GM19238 (cell line): ENCODE measurements around the gene SEZ6L.
A peak's percentile ranks its signal among the peaks of the same experiment; 100 is the strongest.

Experiments
- DNase-seq: peaks from one replicate; pipeline ENCODE4 v3.0.0; 2011; ENCODE audit warnings: low spot score; ENCODE audit not compliant: insufficient read length

SEZ6L gene

GRCh38 chr22:26169315-26170111 lies at the start of gene SEZ6L:
Gene SEZ6L, plus strand, starts transcription at chr22:26169462. Its CDS starts 208 bp downstream, at chr22:26169670.
- no peak for DNase-seq

GRCh38 chr22:26122920-26123468 lies 46.3 kb upstream of the SEZ6L start:
- DNase-seq = no peak

DNA sequence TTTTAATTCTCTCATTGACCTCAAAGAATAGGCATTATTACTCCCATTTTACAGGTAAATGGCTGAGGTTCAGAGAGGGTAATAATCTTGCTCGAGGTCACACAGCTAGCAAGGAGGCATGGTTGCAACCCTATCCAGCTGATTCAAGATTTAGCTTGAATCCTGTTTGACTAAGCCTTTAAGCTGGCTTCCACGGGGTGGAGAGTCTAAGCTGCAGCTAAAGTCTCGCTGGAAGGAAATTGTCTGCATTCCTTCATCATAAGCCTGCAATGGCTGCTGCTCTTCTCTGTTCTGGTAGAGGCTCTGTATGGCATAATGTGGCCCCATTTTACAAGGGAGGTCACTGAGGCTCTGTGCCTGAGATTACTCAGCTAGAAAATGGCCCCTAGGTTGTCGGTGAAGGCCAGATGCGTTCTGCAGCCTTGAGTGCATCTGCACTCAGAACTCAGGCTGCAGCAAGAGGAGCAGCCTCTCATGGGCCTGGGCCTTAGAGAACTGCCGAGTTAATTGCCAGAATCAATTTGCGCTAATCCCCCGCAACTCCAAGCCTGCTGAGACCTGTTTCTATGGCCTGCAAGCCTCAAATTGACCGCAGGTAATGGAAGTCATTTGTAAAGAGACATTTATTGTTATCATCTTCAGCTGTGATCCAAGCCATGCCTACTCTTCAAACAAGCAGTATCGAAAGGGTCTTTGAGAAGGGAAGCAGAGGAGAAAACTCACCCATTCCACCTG lies 44.1 kb upstream of the SEZ6L start:
- no peak for DNase-seq

GRCh38 chr22:26127126-26127525 lies 42.1 kb upstream of the SEZ6L start:
- no peak for DNase-seq

- DNase-seq = no peak
These were observed 41.7 kb upstream of the SEZ6L start for GRCh38 chr22:26127556-26127955.

DNA sequence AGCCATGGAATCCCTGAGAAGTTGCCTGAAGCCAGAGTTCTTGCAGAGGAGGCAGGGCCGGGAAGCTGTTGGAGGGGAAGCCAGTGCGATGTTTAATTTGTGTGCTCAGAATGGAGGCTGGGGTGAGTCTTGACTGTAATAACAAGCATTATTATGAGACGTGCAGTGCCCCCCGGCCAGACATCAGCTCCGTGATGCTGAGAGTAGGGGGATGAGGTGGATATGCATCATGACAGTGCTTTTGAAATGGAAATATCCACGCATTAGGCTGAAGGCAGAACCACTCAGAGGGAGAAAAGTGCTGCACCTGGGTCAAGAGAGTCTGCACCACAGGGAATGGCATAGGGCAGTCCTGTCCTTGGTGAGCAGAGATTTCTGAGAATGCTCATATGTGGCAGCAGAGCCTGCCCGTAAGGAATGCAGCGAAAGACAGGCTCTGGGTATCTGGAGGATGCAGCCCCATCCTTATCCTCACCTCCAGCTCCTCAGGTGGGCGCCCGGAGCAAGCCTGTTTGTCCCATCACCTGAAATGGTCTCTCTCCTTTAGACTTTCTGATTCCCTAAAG lies 37.6 kb upstream of the SEZ6L start:
- DNase-seq = no peak

DNA sequence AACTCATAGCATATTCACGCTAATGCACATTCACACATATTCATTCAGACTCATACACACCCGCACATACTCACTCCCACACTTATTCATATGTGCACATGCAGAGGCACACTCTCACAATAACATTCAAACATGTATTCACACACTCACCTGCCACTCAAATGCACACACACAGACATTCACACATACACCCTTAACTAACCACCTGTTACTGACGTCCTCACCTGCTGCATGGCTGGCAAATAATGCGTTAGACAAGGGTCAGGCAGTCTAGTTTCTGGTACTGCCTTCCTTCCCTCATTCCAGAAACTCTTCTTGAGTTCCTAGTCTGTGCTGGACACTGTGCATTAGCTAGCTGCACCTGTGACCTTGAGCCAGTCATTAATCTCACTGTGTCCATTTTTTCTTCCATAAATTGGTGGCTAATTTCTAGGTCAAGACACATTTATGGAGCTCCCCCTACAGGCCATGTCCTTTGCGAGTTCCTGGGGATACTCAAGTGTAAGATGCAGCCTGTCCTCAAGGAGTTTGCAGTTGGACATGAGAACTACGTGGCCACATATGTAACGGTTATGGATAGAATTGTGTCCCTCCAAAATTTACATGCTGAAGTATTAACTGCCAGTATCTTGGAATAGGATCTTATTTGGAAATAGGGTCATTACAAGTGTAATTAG lies 34.5 kb upstream of the SEZ6L start:
- no peak for DNase-seq

DNA sequence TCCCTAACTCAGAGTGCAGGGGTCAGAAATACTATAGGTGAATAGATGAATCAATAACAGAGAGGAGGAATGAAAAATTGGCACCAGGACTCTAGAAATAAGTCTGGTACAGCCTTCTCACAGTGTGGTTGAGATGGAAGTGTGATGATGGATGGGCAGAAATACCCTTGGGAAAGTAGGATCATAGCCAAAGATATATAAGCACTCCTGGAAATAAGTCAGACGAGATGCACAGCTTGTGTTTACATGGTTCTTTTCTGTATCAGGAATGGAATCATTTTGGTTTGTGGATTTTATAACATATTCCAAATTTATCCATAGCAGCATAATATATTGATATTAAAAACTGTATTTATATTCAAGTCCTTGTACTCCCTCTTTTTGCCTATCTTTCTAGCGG lies 33.5 kb upstream of the SEZ6L start:
- no peak for DNase-seq

- DNase-seq = no peak
These were observed 30.0 kb upstream of the SEZ6L start for GRCh38 chr22:26139310-26139709.

- DNase-seq = no peak
These were observed 27.4 kb upstream of the SEZ6L start for GRCh38 chr22:26141831-26142230.

GRCh38 chr22:26143806-26144325 lies 25.4 kb upstream of the SEZ6L start:
- no peak for DNase-seq

- DNase-seq = no peak
These were observed 9.4 kb upstream of the SEZ6L start for GRCh38 chr22:26159886-26160285.

DNA sequence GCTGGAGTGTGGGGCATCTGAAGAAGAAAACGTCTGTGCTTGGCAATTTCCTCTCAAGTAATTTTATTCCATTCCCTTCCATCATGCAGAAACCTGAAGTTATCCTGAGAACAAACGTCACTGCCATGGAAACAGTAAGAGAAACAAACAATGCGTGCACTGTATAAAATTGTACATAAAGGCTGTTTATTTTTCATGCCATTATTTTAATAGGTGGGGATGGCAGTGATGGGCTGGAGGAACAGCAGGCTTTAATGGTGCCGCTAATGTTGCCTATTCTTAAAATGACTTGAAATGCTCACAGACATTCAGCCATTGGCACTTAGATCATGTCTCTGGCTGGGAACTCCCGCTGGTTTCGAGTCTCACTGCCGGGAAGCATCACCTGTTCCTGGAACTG lies 7.5 kb upstream of the SEZ6L start:
- no peak for DNase-seq

GRCh38 chr22:26162926-26163325 lies 6.3 kb upstream of the SEZ6L start:
- no peak for DNase-seq

DNA sequence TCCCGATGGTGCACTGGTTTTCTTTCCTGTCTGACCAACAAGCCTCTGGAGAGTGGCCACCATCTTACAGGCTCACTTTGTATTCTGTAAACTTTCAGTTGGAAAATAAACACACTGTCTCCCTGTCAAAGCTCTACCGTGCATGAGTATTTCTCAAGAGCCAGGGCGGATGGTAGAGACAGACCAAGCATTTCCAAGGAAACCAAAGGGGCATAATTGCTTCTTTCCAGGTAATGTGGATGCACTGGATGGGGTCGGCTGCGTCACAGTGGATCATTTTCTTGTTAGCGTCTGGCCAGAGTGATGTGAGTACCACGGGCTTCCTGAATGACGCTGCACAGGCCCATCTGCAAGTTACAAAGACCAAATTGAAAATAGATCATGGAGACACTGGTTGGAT lies 5.1 kb upstream of the SEZ6L start:
- DNase-seq = no peak

DNA sequence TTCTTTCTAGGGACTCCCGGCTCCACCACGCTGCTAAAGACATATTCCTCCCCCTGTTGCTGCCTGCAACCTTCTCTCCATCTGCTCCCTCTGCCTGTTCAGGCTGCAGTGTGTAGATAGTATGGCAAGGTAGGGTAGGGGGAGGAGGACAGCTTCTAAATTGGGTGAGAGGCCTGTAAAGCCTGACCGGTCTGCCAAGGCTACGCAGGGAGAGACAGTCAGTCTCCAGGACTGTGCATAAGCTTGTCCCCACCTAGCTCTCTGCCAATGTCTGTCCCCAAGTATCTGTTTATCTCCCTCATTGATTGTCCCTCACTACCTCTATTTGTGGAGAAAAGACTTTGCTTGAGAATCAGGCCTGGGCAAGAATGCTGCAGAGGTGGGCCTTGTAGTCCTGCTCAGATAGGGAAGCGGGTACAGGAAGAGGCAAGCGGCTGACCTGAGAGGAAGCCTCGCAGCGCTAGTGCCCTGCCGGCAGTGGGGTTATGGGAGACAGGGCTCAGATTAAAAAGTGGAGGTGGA lies 871 bp upstream of the SEZ6L start:
- no peak for DNase-seq

- DNase-seq = no peak
These were observed 335 bp upstream of the SEZ6L start for GRCh38 chr22:26168939-26169314.

- DNase-seq = no peak
These were observed 840 bp downstream of the SEZ6L start for GRCh38 chr22:26170112-26170492.

DNA sequence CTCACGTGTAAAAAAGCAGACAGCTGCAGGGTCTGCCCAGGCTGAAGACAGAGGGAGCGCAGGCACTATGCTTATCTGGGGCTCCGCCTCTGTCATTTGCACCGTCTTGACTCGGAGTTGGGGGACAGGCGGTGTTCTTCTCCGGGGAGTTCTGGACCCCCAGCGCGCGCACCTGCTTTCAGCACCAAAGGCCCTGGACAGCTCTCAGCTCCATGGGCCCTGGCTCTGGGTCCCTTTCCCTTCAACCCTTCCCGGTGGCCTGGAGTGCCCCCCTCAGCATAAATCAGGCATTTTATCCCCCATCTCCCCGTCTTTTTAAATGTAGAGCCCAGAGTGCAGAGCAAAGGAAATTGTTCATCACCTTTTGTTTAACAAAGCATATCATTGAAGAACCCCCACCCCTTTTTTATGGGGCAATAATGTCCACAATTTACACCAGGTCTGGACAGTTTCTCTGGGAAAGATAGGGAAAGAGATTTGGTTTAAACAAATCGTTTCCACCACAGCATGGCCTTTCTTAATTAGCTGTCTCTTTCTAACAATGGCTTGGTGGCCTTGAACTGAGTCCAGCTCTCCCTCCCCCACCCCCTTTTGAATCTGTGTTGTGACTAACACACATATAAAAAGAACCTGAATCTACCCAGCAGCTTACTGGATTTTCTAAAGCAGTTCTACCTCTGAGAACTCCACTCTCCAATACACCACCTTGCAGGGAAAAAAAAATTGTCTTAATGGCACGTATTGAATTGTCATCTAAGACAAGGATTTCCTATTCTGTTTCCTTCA lies 1.7 kb downstream of the SEZ6L start:
- no peak for DNase-seq

- peak; percentile 36 for DNase-seq
These were observed 3.2 kb downstream of the SEZ6L start for GRCh38 chr22:26172389-26172990.
